ENCODE results near the gene RGPD6. TPM values are rescaled to one million over a fixed set of nuclear protein-coding genes. Genes with fewer than 3 reads are reported as not detected.
"Not testable (repeated sequence)": the region's sequence is repeated elsewhere in the genome, so short reads cannot be mapped to it uniquely, and the experiment has no call there.

Gene RGPD6
- total RNA-seq, 2 donors from 2014 or later, result 28.3 to 63.3 TPM

DNA sequence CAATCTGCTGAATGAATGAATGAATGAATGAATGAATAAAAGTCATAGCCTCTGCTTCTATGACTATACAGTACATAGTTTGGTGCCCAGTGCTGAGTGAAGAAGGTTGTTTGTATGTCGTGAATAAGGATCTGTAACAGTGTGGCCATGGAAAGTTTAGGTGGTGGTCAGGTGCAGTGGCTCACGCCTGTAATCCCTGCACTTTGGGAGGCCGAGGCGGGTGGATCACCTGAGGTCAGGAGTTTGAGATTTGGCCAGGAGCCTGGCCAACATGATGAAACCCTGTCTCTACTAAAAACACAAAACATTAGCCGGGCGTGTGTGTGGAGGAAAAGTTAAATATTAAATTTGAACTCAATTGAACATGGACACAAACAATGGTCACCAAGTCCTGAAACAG, 100.1 kb downstream of the RGPD6 start:
- DNase-seq; H3K4me1 ChIP-seq; H3K36me3 ChIP-seq (replicated peaks in 1 of 2; ENCODE audit: insufficient read depth in 1 of 2, low read depth in 2 of 2); H3K27ac ChIP-seq; H3K4me3 ChIP-seq; intact Hi-C loops (cut with DNase I); H3K27me3 ChIP-seq; H3K9me3 ChIP-seq: not testable (repeated sequence)
- peak; percentile 71 for ATAC-seq
- no CpG with 5 or more reads among the region's 6 CpGs for WGBS, 2 donors

DNA sequence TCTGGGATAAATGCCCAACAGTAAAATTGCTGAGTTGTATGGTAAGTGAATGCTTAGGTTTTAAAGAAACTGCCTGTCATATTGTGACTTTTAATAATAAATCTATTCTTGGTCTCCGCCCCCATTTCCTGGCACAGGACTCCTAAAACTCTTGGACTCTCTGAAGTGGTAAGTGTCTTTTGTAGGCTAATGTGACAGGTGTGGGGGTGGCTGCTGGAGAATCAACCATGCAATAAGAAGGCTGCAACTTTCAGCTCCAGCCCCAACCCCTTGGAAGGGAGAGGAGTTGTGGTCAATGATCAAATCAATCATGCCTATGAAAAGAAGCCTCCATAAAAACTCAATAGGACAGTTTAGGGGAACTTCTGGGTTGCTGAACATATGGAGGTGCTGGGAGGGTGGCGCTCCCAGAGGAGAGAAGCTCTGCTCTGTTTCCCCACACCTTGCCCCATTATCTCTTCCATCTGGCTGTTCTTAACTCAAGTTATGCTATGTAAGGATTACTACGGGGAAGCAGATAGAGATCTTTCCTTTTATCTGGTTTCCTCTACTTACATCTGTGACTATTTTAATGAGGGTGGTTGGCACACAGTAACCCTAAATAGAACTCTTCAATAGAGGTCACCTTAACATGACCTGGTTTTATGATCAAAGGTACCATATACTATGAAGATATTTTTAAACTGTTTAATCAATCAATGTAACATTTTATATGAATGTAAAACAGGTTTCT, 101.2 kb downstream of the RGPD6 start:
- H3K36me3 ChIP-seq (replicated peaks in 1 of 2; ENCODE audit: insufficient read depth in 1 of 2, low read depth in 2 of 2); H3K4me3 ChIP-seq; DNase-seq; ATAC-seq; H3K9me3 ChIP-seq; H3K27me3 ChIP-seq; intact Hi-C loops (cut with DNase I); H3K27ac ChIP-seq; H3K4me1 ChIP-seq: not testable (repeated sequence)
- no CpG with 5 or more reads among the region's 3 CpGs for WGBS, 2 donors

DNA sequence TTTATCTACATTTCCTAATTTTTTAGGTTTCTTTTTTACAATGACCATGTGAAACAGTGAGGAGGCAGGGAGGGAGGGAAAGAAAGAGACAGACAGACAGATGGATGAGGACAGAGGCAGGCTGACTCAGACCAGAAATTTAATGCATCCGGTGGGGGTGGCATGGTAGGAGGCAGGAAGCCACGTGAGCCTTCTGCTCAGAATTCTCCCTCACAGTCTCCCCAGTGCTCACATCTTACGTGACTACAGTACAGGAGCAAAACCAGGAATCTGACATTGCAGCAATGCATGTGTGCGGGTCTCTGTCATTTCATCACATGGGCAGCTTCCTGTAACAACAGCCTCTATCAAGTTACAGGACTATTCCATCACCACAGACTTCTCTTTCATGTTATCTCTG, 102.1 kb downstream of the RGPD6 start:
- H3K4me1 ChIP-seq; intact Hi-C loops (cut with DNase I); H3K27me3 ChIP-seq; H3K4me3 ChIP-seq; DNase-seq; ATAC-seq; H3K9me3 ChIP-seq; H3K36me3 ChIP-seq (replicated peaks in 1 of 2; ENCODE audit: insufficient read depth in 1 of 2, low read depth in 2 of 2); H3K27ac ChIP-seq: not testable (repeated sequence)
- no CpG with 5 or more reads among the region's 4 CpGs for WGBS, 2 donors

DNA sequence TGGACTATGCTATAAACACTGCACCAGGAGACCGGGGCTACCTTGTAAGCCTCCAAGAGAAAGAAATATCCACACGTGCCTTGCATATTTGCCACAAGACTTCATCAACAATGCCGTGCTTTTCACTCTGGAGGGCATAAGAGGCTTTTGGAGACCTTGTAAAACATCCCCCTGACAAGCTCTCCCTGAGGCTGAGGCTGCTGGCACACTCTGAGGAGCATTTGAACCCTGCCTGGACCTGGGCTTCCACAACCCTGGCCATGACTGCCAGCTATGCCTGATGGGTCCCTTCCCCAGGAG, 104.0 kb downstream of the RGPD6 start:
- intact Hi-C loops (cut with DNase I); H3K4me1 ChIP-seq; H3K4me3 ChIP-seq; H3K27me3 ChIP-seq; DNase-seq; H3K36me3 ChIP-seq (replicated peaks in 1 of 2; ENCODE audit: insufficient read depth in 1 of 2, low read depth in 2 of 2); H3K27ac ChIP-seq; ATAC-seq; H3K9me3 ChIP-seq: not testable (repeated sequence)
- no CpG with 5 or more reads among the region's 3 CpGs for WGBS, 2 donors

- H3K27ac ChIP-seq; H3K36me3 ChIP-seq (replicated peaks in 1 of 2; ENCODE audit: insufficient read depth in 1 of 2, low read depth in 2 of 2); intact Hi-C loops (cut with DNase I); H3K4me3 ChIP-seq; H3K9me3 ChIP-seq; H3K4me1 ChIP-seq; DNase-seq; H3K27me3 ChIP-seq: not testable (repeated sequence)
- peak; percentile 77 for ATAC-seq
- WGBS, 2 donors, result no CpG with 5 or more reads among the region's 29 CpGs
Measured at GRCh38 chr2:110472171-110473058, 104.6 kb downstream of the RGPD6 start, which contains the start of gene LIMS4. Gene LIMS4, minus strand, starts transcription at chr2:110472816. Its CDS starts 38 bp downstream, at chr2:110472778.

DNA sequence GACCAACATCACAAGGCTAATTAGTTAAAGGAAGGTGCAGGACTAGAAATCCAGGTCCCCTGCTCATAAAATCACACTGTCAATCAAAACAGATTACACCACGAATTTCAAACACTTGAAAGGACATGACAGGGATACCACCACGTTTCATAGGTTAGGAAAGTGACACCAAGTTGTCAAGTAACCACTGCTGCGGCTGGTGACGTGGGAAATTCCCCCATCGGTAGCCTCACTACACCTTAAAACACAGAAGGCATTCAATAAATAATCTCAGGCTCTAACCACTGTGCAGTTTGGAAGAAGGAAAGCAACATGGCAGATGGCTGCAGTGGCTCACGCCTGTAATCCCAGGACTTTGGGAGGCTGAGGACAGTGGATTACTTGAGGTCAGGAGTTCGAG, 108.1 kb downstream of the RGPD6 start:
- H3K4me3 ChIP-seq; DNase-seq; H3K36me3 ChIP-seq (replicated peaks in 1 of 2; ENCODE audit: insufficient read depth in 1 of 2, low read depth in 2 of 2); H3K27me3 ChIP-seq; H3K9me3 ChIP-seq; H3K27ac ChIP-seq; H3K4me1 ChIP-seq; intact Hi-C loops (cut with DNase I); ATAC-seq: not testable (repeated sequence)
- no CpG with 5 or more reads among the region's 7 CpGs for WGBS, 2 donors

DNA sequence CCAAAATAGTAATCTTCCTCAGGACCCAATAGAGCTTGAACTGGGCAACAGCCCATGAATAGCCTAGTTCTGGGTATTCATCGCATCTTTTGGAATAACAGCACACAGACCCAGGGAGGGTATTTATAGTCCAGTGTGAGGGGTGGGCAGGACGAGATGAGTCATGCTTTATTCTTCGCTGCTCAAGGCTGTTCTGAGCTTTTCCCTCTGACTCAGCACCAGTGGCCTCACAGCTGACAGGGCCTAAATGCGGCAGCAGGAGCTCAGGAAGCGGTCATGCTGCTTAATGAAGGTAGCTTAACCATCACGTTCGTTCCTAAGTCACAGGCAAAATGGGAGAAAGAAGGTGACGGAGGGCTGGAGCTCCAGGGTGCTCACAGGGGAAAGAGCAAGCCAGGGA, 111.7 kb downstream of the RGPD6 start:
- DNase-seq; H3K4me1 ChIP-seq; H3K27ac ChIP-seq; H3K27me3 ChIP-seq; H3K9me3 ChIP-seq; H3K4me3 ChIP-seq; H3K36me3 ChIP-seq (replicated peaks in 1 of 2; ENCODE audit: insufficient read depth in 1 of 2, low read depth in 2 of 2); intact Hi-C loops (cut with DNase I): not testable (repeated sequence)
- peak; percentile 52 for ATAC-seq
- no CpG with 5 or more reads among the region's 8 CpGs for WGBS, 2 donors

Small RNAs within 50 kb of the gene (small RNA-seq; reads per million reads assigned to genes)
- gene AC108938.1, result not detected

Other genes with a start within 250 kb of the RGPD6 start
- gene LIMS4, start 104.4 kb downstream of the RGPD6 start, total RNA-seq, result 1 to 10 TPM in 1 of 2 donors, not detected in 1; 8.3 TPM
- not detected for gene BUB1, start 100.8 kb upstream of the RGPD6 start, total RNA-seq
- gene ACOXL, start 155.4 kb upstream of the RGPD6 start, total RNA-seq, result under 1 TPM in 1 of 2 donors, not detected in 1; 0.52 TPM